GM21825 (cell line): Measurements from ENCODE around the gene BICRA.
"Not testable (repeated sequence)": the region's sequence is repeated elsewhere in the genome, so short reads cannot be mapped to it uniquely, and the experiment has no call there.

Experiments used
- ATAC-seq: cut with Tn5 transposase; IDR thresholded peaks from one replicate; pipeline ENCODE4 v1.9.1; 2021; ENCODE audit warnings: mild to moderate bottlenecking, moderate library complexity; ENCODE audit not compliant: unreplicated experiment

Gene BICRA

DNA sequence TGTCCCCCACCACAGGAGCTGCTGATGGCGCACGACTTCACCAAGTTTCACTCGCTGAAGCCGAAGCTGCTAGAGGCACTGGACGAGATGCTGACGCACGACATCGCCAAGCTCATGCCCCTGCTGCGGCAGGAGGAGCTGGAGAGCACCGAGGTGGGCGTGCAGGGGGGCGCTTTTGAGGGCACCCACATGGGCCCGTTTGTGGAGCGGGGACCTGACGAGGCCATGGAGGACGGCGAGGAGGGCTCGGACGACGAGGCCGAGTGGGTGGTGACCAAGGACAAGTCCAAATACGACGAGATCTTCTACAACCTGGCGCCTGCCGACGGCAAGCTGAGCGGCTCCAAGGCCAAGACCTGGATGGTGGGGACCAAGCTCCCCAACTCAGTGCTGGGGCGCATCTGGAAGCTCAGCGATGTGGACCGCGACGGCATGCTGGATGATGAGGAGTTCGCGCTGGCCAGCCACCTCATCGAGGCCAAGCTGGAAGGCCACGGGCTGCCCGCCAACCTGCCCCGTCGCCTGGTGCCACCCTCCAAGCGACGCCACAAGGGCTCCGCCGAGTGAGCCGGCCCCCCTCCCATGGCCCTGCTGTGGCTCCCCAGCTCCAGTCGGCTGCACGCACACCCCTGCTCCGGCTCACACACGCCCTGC is 132.1 kb downstream of the BICRA start:
- ATAC-seq, result no peak

DNA sequence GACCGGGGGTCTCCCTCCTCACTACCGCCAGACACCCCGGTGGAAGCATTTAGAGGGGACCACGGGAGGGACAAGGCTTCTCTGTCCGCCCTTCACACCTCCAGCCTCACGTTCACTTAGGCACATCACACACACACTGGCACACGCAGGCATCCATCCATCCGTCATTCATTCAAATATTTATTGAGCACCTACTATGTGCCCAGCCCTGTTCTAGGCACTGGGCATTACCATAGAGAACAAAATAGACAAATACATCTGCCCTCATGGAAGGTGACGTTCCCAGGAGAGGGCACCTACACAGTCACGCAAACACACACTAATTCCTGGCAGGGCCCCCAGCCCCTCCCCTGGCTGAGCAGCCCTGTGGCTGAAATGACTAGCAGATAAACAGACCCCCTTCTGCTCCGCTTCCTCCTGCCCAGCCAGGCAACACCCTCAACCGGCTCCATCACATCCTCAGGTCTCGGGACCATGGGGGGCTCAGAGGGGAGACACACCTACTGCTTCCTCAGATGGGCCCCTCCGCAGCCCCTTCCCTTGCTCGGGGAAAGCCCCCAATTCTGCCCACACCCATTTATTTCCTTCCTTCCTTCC is 132.7 kb downstream of the BICRA start:
- no peak for ATAC-seq

GRCh38 chr19:47742634-47743033 is 133.7 kb downstream of the BICRA start:
- no peak for ATAC-seq

DNA sequence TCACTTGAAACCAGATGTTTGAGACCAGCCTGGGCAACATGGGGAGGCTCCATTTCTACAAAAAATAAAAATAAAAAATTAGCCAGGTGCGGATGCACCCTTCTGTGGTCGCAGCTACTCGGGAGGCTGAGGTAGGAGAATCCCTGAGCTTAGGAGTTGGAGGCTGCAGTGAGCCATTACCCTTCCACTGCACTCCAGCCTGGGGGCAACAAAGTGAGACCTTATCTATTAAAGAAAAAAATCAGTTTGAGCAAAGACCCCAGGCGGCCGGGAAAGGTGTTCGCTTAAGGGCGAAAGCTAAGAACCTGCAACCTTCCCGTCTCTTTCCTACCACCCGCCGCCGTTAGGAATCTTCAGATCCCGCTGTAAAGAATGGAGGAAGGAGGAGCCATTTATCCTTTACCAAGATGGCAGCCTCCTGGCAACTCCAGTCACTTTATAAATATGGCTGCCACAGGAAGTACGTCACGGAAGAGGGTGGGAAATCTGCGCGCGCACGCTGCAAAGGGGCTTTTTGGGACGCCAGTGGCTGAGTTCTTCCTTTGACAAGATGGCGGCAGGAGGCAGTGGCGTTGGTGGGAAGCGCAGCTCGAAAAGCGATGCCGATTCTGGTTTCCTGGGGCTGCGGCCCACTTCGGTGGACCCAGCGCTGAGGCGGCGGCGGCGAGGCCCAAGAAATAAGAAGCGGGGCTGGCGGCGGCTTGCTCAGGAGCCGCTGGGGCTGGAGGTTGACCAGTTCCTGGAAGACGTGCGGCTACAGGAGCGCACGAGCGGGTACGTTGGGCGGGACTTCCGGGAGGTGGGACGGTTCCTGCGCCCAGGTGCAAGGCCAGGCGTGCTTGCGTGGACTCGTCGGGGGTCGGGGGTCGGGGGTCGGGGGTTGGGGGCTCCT is 136.3 kb downstream of the BICRA start, which contains the start of gene NOP53:
TSS of gene NOP53 (plus strand) at position 537 of the 892 bp plus-strand sequence. CDS start at position 551, 14 bp downstream.
- peak; percentile 59 for ATAC-seq

DNA sequence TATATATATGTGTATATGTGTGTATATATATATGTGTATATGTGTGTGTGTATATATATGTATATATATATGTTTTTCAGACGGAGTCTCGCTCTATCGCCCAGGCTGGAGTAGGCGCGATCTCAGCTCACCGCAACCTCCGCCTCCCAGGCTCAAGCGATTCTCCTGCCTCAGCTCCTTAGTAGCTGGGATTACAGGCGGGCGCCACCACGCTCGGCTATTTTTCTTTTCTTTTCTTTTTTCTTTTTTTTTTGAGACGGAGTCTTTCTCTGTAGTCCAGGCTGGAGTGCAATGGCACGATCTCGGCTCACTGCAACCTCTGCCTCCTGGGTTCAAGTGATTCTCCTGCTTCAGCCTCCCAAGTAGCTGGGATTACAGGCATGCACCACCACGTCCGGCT is 137.2 kb downstream of the BICRA start:
- ATAC-seq, result not testable (repeated sequence)

DNA sequence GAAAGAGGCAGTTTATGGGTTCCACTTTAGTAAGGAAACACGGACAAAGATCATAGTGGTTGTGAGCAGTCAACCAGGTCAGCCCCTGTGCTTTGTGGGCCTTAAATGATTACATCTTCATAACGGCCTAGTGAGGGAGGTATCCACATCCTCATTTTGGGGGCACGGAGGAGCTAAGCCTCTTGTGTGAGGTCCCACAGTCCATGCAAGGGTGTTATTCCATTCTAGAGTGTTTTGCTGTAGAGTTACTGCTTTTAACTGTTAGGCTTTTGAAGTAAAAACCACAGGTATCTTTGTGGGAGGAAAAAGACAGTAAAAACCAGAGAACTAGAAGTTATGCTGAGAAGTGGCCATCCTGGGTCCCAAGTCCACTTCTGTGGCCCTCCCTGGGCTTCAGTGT is 140.4 kb downstream of the BICRA start:
- no peak for ATAC-seq

GRCh38 chr19:47750752-47751151 is 141.8 kb downstream of the BICRA start:
- no peak for ATAC-seq

- no peak for ATAC-seq
Measured at GRCh38 chr19:47752440-47753211, 143.7 kb downstream of the BICRA start.
